K562 (cell line): ENCODE measurements around the gene GATA2. TPM values are rescaled to one million over a fixed set of nuclear protein-coding genes. Genes with fewer than 3 reads are reported as not detected.

Source experiments
- BACH1 ChIP-seq: fragments of 200-800 bp; sonication (Bioruptor generic); IDR thresholded peaks from 2 replicates; pipeline ENCODE4 v1.6.1; 2016; ENCODE audit warnings: missing genetic modification characterization, missing compliant biosample characterization
- CSDE1 ChIP-seq, 2 experiments: fragments of 450-650 bp; IDR thresholded peaks; 2 replicates each; pipeline ENCODE4 v1.6.1; 2016; ENCODE audit warnings: mild to moderate bottlenecking in 1 of 2
- ERF ChIP-seq: fragments of 450-650 bp; formaldehyde crosslinking; IDR thresholded peaks from 2 replicates; pipeline ENCODE4 v1.4.0; 2020; ENCODE audit warnings: mild to moderate bottlenecking, mixed read lengths
- GABPB1 ChIP-seq: sonication (generic); formaldehyde crosslinking; IDR thresholded peaks from 2 replicates; pipeline ENCODE4 v1.8.0; 2022; ENCODE audit warnings: mild to moderate bottlenecking, missing genetic modification reagents
- HDAC8 ChIP-seq: fragments of 450-650 bp; IDR thresholded peaks from 2 replicates; pipeline ENCODE4 v1.6.1; 2016; ENCODE audit warnings: mild to moderate bottlenecking, missing genetic modification characterization, moderate library complexity, missing compliant biosample characterization
- POLR2A ChIP-seq: fragments of 450-650 bp; conservative IDR thresholded peaks from 2 replicates; pipeline ENCODE4 v1.6.1; 2016
- SIRT6 ChIP-seq: IDR thresholded peaks from one replicate; pipeline ENCODE4 v1.6.1; 2012; ENCODE audit warnings: low read depth, mild to moderate bottlenecking, control low read depth, inconsistent platforms, low read length, moderate library complexity
- SMAD1 ChIP-seq: fragments of 150-350 bp; IDR thresholded peaks from 2 replicates; pipeline ENCODE4 v1.6.1; 2014; ENCODE audit warnings: low read length, low read depth; ENCODE audit not compliant: partially characterized antibody
- SMARCB1 ChIP-seq: IDR thresholded peaks from 2 replicates; pipeline ENCODE4 v1.6.1; 2011; ENCODE audit warnings: improper control_type of control experiment, low read depth; ENCODE audit not compliant: insufficient read length
- SRSF7 ChIP-seq: fragments of 200-400 bp; formaldehyde crosslinking; optimal IDR thresholded peaks from 2 replicates; pipeline ENCODE3; 2017; ENCODE audit warnings: mild to moderate bottlenecking, low read depth, low read length
- TCFL5 ChIP-seq: fragments of 250-450 bp; sonication (Bioruptor Pico); conservative IDR thresholded peaks from 2 replicates; pipeline ENCODE4 v1.6.1; 2021; ENCODE audit warnings: mild to moderate bottlenecking, moderate library complexity, matching md5 sums
- TEAD4 ChIP-seq, 2 experiments: sonication (generic) in 1 of 2; formaldehyde crosslinking in 1 of 2; IDR thresholded peaks; 2 replicates each; pipeline versions ENCODE4 v1.6.1 to v1.8.0; 2012 to 2022; ENCODE audit warnings: borderline replicate concordance in 1 of 2, inconsistent platforms in 1 of 2, low read length in 1 of 2, mild to moderate bottlenecking in 1 of 2, missing genetic modification reagents in 1 of 2
- ZNF253 ChIP-seq: fragments of 250-450 bp; sonication (Bioruptor Pico); conservative IDR thresholded peaks from 2 replicates; pipeline ENCODE4 v1.6.1; 2021; ENCODE audit warnings: mild to moderate bottlenecking
- ZNF263 ChIP-seq: sonication (generic); formaldehyde crosslinking; IDR thresholded peaks from 2 replicates; pipeline ENCODE4 v1.8.0; 2022; ENCODE audit warnings: mild to moderate bottlenecking, missing genetic modification reagents, borderline replicate concordance
- ZNF699 ChIP-seq: fragments of 250-450 bp; sonication (Bioruptor Pico); IDR thresholded peaks from 2 replicates; pipeline ENCODE4 v1.8.0; 2021; ENCODE audit warnings: mild to moderate bottlenecking, moderate library complexity; ENCODE audit not compliant: insufficient replicate concordance
- polyA plus RNA-seq, 8 experiments: library from polyadenylated mRNA; depleted of rRNA in 4 of 8; stranded (reverse) in 5 of 8; unstranded in 3 of 8; fragments of >200 nt; fragmentation: Nextera tagmentation in 2 of 8; fragmentation: Illumina TruSeq in 1 of 8; extraction: Ambion mirVana in 2 of 8; extraction: Trizol in 1 of 8; gene quantifications; 2 replicates each; pipeline versions ENCODE4 v1.2.1 to v1.2.3, GENCODE V29; 2011 to 2014; ENCODE audit warnings: inconsistent platforms in 1 of 8, missing spikeins in 1 of 8
- total RNA-seq, 7 experiments: library from RNA; depleted of rRNA in 6 of 7; stranded (reverse); fragments of >200 nt in 6 of 7; fragmentation: Illumina TruSeq in 2 of 7; extraction: Trizol in 2 of 7; gene quantifications; 2 replicates each; pipeline versions ENCODE4 v1.2.1 to v1.2.3, GENCODE V29; 2011 to 2021; ENCODE audit warnings: low replicate concordance in 1 of 7
- TF ChIP-seq, protein P1 (sequence below): fragments of 250-450 bp; sonication (Bioruptor Pico); IDR thresholded peaks from 2 replicates; pipeline ENCODE4 v1.5.0; 2021
- TF ChIP-seq, protein P2 (sequence below): fragments of 450-650 bp; IDR thresholded peaks from 2 replicates; pipeline ENCODE4 v1.6.1; 2018; ENCODE audit warnings: mild to moderate bottlenecking, low read depth; ENCODE audit not compliant: partially characterized antibody

The GATA2 gene
- total and polyA plus RNA-seq, 9 of the 15 experiments (the other 6 are each of a cell fraction or from before 2014, with no cell fraction given), result 8.5 to 218 (median 50.8) TPM

DNA sequence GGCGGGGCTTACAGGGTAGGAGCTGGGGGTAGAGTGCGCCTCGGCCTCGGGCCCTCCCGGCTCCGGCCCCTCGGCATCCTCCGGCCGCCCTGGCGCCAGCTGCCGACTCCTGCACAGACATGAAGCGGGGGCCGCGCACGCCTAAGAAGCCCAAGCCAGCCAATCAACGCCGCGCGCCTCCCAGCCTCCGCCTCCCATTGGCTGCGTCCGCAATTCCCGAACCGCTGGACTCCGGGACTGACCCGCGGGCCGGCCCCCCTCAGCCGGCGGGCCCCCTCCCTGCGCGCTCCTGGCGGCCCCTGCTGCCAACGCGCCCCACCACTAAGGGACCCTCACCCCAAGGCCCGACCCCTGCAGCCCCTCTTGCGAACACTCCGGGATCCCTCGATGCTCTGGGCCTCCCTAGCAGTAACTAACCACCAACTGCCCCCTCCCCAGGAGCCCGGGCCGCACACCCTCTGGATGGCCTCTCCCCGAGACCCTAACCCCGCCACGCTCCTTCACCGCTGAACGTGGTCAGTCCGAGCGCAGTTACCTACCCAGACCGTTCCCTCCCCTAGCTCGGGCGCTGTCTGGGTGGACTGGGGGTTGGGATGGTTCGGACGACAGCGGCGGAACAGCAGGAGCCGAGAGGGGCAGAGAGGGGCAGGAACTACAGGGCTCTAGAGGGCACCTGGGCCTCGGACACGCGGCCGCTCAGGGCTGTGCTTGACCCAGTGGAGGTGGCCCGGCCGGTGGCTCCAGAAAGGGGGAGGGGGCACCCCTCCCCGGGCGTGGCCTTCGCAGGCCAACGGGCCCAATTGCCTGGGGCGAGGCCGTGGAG is 5.0 kb downstream of the GATA2 start (continued):
- no peak for TF ChIP-seq SIRT6
- no peak for TF ChIP-seq CSDE1 (IDR thresholded peaks at IDR 0.05)
- TF ChIP-seq SMAD1, result peak; percentile 71
- TF ChIP-seq TEAD4 (IDR thresholded peaks at IDR 0.05; ENCODE audit: low read length), result no peak
- no peak for TF ChIP-seq TEAD4 (CRISPR knock-in tag; IDR thresholded peaks at IDR 0.05; ENCODE audit: borderline replicate concordance)
- TF ChIP-seq ERF (CRISPR knock-in tag), result no peak
- TF ChIP-seq ZNF253, result no peak
- no peak for TF ChIP-seq HDAC8 (tag)
- no peak for TF ChIP-seq TCFL5
- no peak for TF ChIP-seq ZNF263 (CRISPR knock-in tag)
- TF ChIP-seq SRSF7, result no peak
- TF ChIP-seq GABPB1 (CRISPR knock-in tag), result 0 out of 2 replicates have a peak, but pooled peaks have one; percentile 20
- TF ChIP-seq, protein P1, sequence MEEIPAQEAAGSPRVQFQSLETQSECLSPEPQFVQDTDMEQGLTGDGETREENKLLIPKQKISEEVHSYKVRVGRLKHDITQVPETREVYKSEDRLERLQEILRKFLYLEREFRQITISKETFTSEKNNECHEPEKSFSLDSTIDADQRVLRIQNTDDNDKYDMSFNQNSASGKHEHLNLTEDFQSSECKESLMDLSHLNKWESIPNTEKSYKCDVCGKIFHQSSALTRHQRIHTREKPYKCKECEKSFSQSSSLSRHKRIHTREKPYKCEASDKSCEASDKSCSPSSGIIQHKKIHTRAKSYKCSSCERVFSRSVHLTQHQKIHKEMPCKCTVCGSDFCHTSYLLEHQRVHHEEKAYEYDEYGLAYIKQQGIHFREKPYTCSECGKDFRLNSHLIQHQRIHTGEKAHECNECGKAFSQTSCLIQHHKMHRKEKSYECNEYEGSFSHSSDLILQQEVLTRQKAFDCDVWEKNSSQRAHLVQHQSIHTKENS (CRISPR knock-in tag), result no peak
- TF ChIP-seq SMARCB1, result no peak
- peak; percentile 88 for TF ChIP-seq POLR2A
- no peak for TF ChIP-seq BACH1
- TF ChIP-seq, protein P2, sequence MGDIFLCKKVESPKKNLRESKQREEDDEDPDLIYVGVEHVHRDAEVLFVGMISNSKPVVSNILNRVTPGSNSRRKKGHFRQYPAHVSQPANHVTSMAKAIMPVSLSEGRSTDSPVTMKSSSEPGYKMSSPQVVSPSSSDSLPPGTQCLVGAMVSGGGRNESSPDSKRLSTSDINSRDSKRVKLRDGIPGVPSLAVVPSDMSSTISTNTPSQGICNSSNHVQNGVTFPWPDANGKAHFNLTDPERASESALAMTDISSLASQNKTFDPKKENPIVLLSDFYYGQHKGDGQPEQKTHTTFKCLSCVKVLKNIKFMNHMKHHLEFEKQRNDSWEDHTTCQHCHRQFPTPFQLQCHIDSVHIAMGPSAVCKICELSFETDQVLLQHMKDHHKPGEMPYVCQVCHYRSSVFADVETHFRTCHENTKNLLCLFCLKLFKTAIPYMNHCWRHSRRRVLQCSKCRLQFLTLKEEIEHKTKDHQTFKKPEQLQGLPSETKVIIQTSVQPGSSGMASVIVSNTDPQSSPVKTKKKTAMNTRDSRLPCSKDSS, result no peak
- no peak for TF ChIP-seq ZNF699 (CRISPR knock-in tag)
